GM18508 (cell line): ENCODE results near the gene BTBD8.

Experiments used
- ATAC-seq: cut with Tn5 transposase; IDR thresholded peaks from one replicate; pipeline ENCODE4 v1.9.1; 2021; ENCODE audit warnings: moderate number of reproducible peaks; ENCODE audit not compliant: insufficient read depth, unreplicated experiment

Gene BTBD8

GRCh38 chr1:92186081-92186480 lies 105.9 kb downstream of the BTBD8 start:
- no peak for ATAC-seq

DNA sequence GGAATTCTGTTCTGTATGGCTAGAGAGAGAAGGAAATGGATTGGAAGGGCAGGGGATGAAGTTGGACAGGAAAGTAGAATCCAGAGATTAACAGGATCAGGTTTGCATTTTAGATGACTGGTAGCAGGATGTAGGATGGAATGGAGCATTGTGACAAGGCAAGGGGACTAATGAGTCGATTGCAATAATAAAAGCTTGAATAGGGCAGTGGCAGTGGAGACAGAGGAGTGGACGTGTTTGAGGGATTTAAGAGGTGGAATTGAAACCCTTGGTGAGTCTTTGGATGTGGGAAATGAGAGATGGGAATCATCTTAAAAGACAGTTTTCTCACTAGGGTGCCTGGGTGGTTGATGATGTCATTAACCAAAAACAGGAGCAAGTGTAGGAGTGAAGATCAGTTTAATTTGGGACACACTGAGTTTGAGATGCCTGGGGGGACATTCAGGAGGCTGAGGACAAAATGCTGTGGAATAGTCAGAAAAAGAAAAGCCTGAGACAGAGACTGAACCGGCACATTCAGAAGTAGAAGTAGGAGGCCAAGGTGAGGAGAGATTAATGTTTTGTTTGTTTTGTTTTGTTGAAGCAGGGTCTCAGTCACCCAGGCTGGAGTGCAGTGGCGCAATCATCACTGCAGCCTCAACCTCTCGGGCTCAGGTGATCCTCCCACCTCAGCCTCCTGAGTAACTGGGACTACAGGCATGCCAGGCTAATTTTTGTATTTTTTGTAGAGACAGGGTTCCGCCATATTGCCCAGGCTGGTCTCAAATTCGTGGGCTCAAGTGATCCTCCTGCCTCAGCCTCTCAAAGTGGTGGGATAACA lies 108.5 kb downstream of the BTBD8 start:
- no peak for ATAC-seq

DNA sequence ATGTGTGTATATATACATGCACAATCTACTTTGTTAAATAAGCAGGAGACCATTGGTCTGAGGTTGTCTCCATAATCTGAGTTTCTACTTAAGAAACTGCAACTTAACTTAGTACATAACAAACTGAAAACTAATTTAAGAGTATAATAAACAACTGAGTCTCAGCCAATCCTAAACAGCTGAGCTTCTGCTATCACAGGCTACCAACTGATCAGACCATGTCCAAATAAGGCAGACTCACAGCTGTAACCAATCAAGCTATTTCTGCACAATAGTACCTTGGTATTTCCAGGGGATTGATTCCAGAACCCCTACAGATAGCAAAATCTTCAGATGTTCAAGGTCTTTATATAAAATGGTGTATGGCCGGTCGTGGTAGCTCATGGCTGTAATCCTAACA lies 111.6 kb downstream of the BTBD8 start:
- no peak for ATAC-seq

- ATAC-seq = no peak
These were observed 112.1 kb downstream of the BTBD8 start for GRCh38 chr1:92192246-92192645.

- no peak for ATAC-seq
These were observed 114.4 kb downstream of the BTBD8 start for GRCh38 chr1:92194511-92194910.

DNA sequence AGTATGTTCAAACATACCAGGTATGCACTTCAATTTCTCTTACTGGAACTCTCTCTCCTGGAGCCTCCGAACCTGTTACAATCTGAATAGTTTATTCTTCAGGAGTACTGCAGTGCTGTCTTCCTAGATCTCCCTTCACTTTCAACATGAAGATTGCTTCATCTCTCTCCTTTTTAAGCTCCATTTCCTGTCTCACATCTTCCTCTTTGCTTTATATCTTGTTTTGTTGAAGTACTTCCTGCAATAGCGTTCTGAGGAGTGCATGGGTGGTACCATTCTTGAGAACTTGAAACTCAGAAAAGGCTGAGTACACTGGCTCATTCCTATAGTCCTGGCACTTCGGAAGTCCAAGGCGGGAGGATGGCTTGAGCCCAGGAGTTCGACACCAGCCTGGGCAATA lies 121.8 kb downstream of the BTBD8 start:
- ATAC-seq = no peak

- ATAC-seq = no peak
These were observed 123.0 kb downstream of the BTBD8 start for GRCh38 chr1:92203105-92203504.

DNA sequence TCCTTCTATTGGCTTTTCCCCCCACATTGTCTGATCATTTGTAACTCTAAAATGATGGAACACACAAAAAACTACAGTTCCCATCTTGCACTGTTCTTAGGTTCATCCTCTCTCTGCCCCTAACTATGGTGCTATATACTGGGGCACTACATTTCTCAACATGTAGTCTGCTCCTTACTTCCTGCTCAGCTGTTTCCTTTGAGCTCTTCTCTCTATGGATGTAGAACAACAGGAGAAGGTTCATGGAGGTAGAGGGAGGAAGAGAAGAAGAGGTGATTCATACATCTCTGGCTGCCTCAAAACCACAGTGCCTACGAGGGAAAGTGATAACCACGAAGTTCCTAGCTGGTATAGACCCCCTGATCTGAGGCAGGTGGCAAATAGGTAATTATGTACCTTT lies 130.6 kb downstream of the BTBD8 start:
- no peak for ATAC-seq

- ATAC-seq = no peak
These were observed 131.0 kb downstream of the BTBD8 start for GRCh38 chr1:92211166-92211565.

GRCh38 chr1:92217721-92218120 lies 137.6 kb downstream of the BTBD8 start, which contains the start of gene C1orf146:
Gene C1orf146 (plus strand): TSS chr1:92217915. CDS start chr1:92231421, 13,506 bp downstream.
- ATAC-seq = no peak

GRCh38 chr1:92218559-92218958 lies 138.4 kb downstream of the BTBD8 start:
- ATAC-seq = no peak

- no peak for ATAC-seq
These were observed 138.9 kb downstream of the BTBD8 start for GRCh38 chr1:92219028-92219427.

DNA sequence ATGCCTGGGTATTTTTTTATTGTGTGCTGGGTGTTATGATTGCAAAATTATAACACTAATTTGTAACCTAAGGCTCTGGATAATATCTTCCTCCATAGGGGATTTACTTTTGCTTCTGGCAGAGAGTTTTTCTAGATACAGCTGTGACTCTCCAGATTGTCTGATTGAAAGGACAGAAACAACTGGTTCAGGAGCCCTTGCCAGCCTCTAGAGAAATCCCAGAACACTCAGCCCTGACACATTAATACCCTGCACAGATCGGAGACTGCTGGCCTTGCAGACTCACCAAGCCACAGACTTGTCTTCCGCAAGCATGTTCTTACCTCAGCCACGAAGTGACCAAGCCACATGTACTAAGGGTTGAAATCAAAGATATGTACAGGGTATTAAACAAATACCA lies 148.3 kb downstream of the BTBD8 start:
- ATAC-seq = no peak

DNA sequence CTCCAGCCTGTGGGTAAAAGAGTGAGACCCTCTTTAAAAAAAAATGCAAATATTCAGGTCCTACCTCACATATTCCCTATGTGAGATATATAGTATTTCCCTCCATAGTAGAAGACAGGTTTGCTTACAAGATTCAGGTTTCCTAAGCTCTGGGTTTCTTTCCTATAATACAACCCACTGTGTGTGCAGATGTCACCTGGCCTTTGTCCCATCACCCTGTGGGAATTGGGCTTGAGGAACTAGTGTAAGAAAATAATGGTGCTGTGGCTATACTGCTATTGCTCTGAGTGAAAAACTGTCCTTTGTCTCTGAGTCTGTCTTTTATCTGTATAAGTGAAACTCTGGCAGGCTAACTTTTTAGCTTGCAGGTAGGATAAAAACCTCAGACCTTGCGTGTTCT lies 150.6 kb downstream of the BTBD8 start:
- no peak for ATAC-seq
